Measurements from ENCODE around the gene LRWD1.

- TF ChIP-seq CTCF (IDR thresholded peaks at IDR 0.05) (no peak), ELF4 (CRISPR knock-in tag; IDR thresholded peaks at IDR 0.05; ENCODE audit: low read depth) (no peak), E2F5 (CRISPR knock-in tag; IDR thresholded peaks at IDR 0.05) (no peak), ESRRA (CRISPR knock-in tag; IDR thresholded peaks at IDR 0.05; ENCODE audit: borderline replicate concordance) (no peak), SP1 (CRISPR knock-in tag; conservative IDR thresholded peaks at IDR 0.05) (no peak), USF1 (CRISPR knock-in tag; IDR thresholded peaks at IDR 0.05) (no peak), MXD4 (CRISPR knock-in tag; IDR thresholded peaks at IDR 0.05; ENCODE audit: borderline replicate concordance) (no peak), ATF2 (CRISPR knock-in tag; IDR thresholded peaks at IDR 0.05; ENCODE audit: borderline replicate concordance, low read depth) (no peak)
Measured at GRCh38 chr7:102444961-102445673, 19.7 kb upstream of the LRWD1 start.

Data from WTC11 (cell line).